HCT116 (cell line): ENCODE measurements around the gene PCBP3.
"Not testable (repeated sequence)": the region's sequence is repeated elsewhere in the genome, so short reads cannot be mapped to it uniquely, and the experiment has no call there.

Experiments
- CBX3 ChIP-seq: IDR thresholded peaks from 2 replicates; pipeline ENCODE4 v1.6.1; 2012; ENCODE audit warnings: low read depth
- CTCF ChIP-seq, 3 experiments: fragments of 200-600 bp in 1 of 3; sonication (generic) in 1 of 3; IDR thresholded peaks in 2 of 3; conservative IDR thresholded peaks in 1 of 3; 2 replicates each; pipeline ENCODE4 v1.5.1; 2012 to 2017; ENCODE audit warnings: low read depth in 2 of 3, low read length in 2 of 3, antibody characterized with exemption in 1 of 3, borderline replicate concordance in 1 of 3, control low read depth in 1 of 3, mild to moderate bottlenecking in 1 of 3, mixed read lengths in 1 of 3, mixed run types in 1 of 3, moderate library complexity in 1 of 3; ENCODE audit not compliant: insufficient read depth in 1 of 3
- EZH2 ChIP-seq: fragments of 200-600 bp; sonication (generic); IDR thresholded peaks from 2 replicates; pipeline ENCODE4 v1.6.1; 2017; ENCODE audit warnings: antibody characterized with exemption, mixed run types
- EZH2phosphoT487 ChIP-seq: fragments of 200-600 bp; IDR thresholded peaks from 2 replicates; pipeline ENCODE4 v1.6.1; 2018; ENCODE audit warnings: antibody characterized with exemption, borderline replicate concordance
- POLR2A ChIP-seq: IDR thresholded peaks from 2 replicates; pipeline ENCODE4 v1.7.0; 2011; ENCODE audit warnings: borderline replicate concordance; ENCODE audit not compliant: insufficient read depth, insufficient read length; ENCODE audit errors: extremely low read depth
- SP1 ChIP-seq: IDR thresholded peaks from 2 replicates; pipeline ENCODE4 v1.6.1; 2012; ENCODE audit warnings: low read depth
- ZFX ChIP-seq: fragments of 450-650 bp; IDR thresholded peaks from 2 replicates; pipeline ENCODE4 v1.6.1; 2017

GRCh38 chr21:45952527-45952926 lies 309.0 kb downstream of the PCBP3 start:
- TF ChIP-seq POLR2A; CTCF (IDR thresholded peaks at IDR 0.05 in 2 of 3, conservative IDR thresholded peaks at IDR 0.05 in 1 of 3; ENCODE audit: borderline replicate concordance in 1 of 3, insufficient read depth in 1 of 3, low read depth in 2 of 3, low read length in 2 of 3); EZH2; EZH2phosphoT487; ZFX; SP1; CBX3: not testable (repeated sequence)
